GM12801 (cell line): Measurements from ENCODE around the gene SPTBN4.

Source experiments
- TF ChIP-seq, protein P1 (sequence below): IDR thresholded peaks from one replicate; pipeline ENCODE4 v1.5.1; 2011; ENCODE audit warnings: control low read depth; ENCODE audit not compliant: insufficient read length; ENCODE audit errors: extremely low read depth

SPTBN4 gene

DNA sequence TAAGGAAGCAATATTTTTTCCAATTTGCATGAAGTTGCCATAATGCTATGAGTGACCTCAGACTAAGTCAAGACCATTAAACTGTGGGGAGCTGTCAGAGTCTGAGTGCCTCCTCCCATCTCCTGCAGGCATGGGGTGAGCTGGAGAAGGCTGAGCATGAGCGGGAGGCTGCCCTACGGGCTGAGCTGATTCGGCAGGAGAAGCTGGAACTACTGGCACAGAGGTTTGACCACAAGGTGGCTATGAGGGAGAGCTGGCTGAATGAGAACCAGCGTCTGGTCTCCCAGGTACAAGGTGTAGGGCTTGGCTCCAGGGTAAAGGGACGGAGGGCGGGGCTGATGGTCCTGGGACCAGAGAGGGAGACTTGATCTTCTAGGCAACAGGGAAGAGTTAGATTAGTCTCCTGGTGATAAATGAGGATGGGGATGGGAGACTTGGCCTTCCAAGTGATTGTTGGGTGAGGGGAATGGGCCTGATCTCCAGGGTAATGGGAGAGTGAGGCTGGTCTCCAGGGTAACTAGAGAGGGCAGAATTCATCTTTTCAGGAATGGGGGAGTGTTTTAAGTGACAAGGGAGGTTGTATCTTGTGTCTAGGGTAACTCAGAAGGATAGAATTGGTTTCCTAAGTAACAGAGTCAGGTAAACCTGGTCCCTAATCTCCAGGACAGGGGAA is 36.0 kb downstream of the SPTBN4 start:
- TF ChIP-seq, protein P1, sequence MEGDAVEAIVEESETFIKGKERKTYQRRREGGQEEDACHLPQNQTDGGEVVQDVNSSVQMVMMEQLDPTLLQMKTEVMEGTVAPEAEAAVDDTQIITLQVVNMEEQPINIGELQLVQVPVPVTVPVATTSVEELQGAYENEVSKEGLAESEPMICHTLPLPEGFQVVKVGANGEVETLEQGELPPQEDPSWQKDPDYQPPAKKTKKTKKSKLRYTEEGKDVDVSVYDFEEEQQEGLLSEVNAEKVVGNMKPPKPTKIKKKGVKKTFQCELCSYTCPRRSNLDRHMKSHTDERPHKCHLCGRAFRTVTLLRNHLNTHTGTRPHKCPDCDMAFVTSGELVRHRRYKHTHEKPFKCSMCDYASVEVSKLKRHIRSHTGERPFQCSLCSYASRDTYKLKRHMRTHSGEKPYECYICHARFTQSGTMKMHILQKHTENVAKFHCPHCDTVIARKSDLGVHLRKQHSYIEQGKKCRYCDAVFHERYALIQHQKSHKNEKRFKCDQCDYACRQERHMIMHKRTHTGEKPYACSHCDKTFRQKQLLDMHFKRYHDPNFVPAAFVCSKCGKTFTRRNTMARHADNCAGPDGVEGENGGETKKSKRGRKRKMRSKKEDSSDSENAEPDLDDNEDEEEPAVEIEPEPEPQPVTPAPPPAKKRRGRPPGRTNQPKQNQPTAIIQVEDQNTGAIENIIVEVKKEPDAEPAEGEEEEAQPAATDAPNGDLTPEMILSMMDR, result no peak

DNA sequence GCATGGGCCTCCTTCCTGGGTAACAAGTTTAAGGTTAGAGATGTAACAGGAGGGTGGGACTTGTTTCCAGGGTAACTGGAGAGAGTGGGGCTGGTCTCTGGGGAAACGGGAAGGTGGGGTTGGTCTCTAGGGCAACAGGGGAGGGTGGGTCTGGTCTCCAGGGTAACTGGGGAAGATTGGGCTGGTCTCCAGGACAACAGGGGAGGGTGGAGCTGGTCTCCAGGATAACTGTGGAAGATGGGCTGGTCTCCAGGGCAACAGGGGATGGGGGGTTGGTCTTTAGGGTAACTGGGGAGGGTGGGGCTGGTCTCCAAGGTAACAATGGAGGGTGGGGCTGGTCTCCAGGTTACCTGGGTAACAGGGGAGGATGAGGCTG is 36.5 kb downstream of the SPTBN4 start:
- TF ChIP-seq, protein P1, result no peak

DNA sequence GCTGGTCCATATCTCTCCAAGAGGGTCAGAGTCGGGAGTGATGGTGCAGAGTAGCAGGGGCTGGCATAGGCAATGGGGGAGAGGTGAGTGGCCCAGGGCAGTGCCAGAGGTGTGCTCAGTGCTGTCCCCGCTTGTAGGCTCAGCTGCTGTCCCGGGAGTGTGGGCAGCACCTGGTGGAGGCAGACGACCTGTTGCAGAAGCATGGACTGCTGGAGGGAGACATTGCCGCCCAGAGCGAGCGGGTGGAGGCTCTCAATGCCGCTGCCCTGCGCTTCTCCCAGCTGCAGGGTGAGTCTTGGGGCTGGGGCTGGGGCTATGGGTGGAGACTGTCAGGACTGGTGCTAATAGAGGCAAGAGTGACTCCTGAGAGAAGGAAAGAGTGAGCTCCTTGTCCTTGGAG is 39.3 kb downstream of the SPTBN4 start:
- TF ChIP-seq, protein P1, result no peak

GRCh38 chr19:40507892-40508291 is 41.1 kb downstream of the SPTBN4 start:
- TF ChIP-seq, protein P1, result no peak

DNA sequence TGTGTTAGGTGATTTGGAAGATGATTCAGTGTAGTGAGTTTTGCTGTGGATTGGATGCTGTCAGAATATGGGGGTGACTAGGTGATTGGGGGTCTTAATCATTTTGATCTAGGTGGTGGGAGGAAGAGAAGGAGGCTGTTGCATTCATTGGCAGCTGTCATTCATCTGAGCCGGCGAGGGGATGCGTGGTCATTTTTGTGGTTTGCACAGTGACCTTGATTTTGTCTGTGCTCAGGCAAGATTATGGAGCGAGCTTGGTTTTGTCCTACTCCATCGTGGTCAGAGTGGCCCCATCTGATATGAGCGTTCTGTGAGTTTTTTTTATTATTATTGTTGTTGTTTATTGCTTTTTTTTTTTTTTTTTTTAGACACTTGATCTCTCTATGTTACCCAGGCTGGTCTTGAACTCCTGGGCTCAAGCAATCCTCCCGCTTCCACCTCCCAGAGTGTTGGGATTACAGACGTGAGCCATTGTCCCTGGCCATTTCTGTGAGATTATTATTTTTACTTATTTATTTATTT is 42.0 kb downstream of the SPTBN4 start:
- TF ChIP-seq, protein P1, result no peak

- TF ChIP-seq, protein P1, result no peak
Observed at GRCh38 chr19:40510526-40511115, 43.8 kb downstream of the SPTBN4 start.

- TF ChIP-seq, protein P1, result no peak
Observed at GRCh38 chr19:40511487-40511886, 44.7 kb downstream of the SPTBN4 start.
